ENCODE data around the gene ABCC11.

DNA sequence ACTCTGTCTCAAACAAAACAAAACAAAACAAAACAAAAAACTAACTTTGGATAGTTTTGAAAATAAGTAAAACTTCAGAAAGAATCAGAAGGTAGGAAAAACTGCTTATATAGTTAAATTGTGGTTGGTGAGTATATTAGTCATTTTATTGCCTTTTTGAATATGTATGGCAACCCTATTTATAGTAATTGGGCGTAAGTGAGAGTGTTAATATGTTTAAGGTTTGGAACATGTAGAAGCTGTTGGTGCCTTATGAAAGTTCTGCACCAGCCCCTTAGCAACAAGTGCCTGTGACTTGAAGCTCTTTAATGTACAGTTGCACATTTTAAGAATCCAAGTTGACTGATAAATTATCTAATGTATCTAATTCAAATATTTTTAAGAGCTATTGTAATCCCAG, 47.4 kb upstream of the ABCC11 start:
- TF ChIP-seq, protein P1, sequence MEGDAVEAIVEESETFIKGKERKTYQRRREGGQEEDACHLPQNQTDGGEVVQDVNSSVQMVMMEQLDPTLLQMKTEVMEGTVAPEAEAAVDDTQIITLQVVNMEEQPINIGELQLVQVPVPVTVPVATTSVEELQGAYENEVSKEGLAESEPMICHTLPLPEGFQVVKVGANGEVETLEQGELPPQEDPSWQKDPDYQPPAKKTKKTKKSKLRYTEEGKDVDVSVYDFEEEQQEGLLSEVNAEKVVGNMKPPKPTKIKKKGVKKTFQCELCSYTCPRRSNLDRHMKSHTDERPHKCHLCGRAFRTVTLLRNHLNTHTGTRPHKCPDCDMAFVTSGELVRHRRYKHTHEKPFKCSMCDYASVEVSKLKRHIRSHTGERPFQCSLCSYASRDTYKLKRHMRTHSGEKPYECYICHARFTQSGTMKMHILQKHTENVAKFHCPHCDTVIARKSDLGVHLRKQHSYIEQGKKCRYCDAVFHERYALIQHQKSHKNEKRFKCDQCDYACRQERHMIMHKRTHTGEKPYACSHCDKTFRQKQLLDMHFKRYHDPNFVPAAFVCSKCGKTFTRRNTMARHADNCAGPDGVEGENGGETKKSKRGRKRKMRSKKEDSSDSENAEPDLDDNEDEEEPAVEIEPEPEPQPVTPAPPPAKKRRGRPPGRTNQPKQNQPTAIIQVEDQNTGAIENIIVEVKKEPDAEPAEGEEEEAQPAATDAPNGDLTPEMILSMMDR (conservative IDR thresholded peaks at IDR 0.05; ENCODE audit: low read depth in 2 of 2), result no peak
- TF ChIP-seq EZH2phosphoT487 (IDR thresholded peaks at IDR 0.05; ENCODE audit: unreplicated experiment) (no peak), JUNB (IDR thresholded peaks at IDR 0.05; ENCODE audit: unreplicated experiment) (no peak), POLR2AphosphoS5 (IDR thresholded peaks at IDR 0.05; ENCODE audit: low read depth) (no peak), NANOG (IDR thresholded peaks at IDR 0.05; ENCODE audit: borderline replicate concordance) (no peak), EZH2 (IDR thresholded peaks at IDR 0.05; ENCODE audit: low read depth, unreplicated experiment) (no peak), ZNF114 (CRISPR knock-in tag; IDR thresholded peaks at IDR 0.05) (no peak), CREB1 (CRISPR knock-in tag; IDR thresholded peaks at IDR 0.05; ENCODE audit: low read depth) (no peak), STAT1 (IDR thresholded peaks at IDR 0.05; ENCODE audit: unreplicated experiment) (no peak)
- TF ChIP-seq, protein P2, sequence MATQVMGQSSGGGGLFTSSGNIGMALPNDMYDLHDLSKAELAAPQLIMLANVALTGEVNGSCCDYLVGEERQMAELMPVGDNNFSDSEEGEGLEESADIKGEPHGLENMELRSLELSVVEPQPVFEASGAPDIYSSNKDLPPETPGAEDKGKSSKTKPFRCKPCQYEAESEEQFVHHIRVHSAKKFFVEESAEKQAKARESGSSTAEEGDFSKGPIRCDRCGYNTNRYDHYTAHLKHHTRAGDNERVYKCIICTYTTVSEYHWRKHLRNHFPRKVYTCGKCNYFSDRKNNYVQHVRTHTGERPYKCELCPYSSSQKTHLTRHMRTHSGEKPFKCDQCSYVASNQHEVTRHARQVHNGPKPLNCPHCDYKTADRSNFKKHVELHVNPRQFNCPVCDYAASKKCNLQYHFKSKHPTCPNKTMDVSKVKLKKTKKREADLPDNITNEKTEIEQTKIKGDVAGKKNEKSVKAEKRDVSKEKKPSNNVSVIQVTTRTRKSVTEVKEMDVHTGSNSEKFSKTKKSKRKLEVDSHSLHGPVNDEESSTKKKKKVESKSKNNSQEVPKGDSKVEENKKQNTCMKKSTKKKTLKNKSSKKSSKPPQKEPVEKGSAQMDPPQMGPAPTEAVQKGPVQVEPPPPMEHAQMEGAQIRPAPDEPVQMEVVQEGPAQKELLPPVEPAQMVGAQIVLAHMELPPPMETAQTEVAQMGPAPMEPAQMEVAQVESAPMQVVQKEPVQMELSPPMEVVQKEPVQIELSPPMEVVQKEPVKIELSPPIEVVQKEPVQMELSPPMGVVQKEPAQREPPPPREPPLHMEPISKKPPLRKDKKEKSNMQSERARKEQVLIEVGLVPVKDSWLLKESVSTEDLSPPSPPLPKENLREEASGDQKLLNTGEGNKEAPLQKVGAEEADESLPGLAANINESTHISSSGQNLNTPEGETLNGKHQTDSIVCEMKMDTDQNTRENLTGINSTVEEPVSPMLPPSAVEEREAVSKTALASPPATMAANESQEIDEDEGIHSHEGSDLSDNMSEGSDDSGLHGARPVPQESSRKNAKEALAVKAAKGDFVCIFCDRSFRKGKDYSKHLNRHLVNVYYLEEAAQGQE (IDR thresholded peaks at IDR 0.05; ENCODE audit: unreplicated experiment), result no peak
